ENCODE measurements around the gene PACC1.

PACC1 gene

DNA sequence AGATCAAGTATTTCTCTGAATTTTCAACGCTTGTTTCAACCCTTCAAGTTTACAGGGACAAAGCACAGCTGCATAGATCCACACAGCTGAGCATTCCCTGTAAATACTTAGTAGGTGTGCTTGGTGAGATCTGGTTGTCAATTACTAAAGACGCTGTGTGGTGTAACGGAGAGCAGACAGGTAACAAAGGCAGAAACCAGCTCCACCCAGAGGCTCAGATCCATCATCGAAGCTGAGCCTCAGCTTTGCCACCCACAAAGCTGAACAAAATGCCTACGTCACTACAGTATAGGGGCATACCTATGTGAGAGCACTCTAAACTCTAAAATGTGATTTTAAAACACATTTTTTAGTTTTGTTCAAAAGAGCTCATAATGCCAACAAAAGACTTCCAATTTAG lies 38.7 kb downstream of the PACC1 start:
- H3K27me3 ChIP-seq, result no peaks in the 10 kb centered on the region
- no peak overlapping the region for H3K27ac ChIP-seq
- intact Hi-C loops (cut with DNase I; ENCODE audit: low total_unique reads), result no loop called here
- DNase-seq, result no peak
- H3K4me3 ChIP-seq, result no peak overlapping the region
- H3K36me3 ChIP-seq, result peaks cover 0 to 34% (median 11%) of the 10 kb centered on the region in 3 donors
- H3K9me3 ChIP-seq, result no peaks in the 10 kb centered on the region
- TF ChIP-seq, protein P1, sequence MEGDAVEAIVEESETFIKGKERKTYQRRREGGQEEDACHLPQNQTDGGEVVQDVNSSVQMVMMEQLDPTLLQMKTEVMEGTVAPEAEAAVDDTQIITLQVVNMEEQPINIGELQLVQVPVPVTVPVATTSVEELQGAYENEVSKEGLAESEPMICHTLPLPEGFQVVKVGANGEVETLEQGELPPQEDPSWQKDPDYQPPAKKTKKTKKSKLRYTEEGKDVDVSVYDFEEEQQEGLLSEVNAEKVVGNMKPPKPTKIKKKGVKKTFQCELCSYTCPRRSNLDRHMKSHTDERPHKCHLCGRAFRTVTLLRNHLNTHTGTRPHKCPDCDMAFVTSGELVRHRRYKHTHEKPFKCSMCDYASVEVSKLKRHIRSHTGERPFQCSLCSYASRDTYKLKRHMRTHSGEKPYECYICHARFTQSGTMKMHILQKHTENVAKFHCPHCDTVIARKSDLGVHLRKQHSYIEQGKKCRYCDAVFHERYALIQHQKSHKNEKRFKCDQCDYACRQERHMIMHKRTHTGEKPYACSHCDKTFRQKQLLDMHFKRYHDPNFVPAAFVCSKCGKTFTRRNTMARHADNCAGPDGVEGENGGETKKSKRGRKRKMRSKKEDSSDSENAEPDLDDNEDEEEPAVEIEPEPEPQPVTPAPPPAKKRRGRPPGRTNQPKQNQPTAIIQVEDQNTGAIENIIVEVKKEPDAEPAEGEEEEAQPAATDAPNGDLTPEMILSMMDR (IDR thresholded peaks at IDR 0.05), result no peak
- no peaks in the 10 kb centered on the region for H3K4me1 ChIP-seq

DNA sequence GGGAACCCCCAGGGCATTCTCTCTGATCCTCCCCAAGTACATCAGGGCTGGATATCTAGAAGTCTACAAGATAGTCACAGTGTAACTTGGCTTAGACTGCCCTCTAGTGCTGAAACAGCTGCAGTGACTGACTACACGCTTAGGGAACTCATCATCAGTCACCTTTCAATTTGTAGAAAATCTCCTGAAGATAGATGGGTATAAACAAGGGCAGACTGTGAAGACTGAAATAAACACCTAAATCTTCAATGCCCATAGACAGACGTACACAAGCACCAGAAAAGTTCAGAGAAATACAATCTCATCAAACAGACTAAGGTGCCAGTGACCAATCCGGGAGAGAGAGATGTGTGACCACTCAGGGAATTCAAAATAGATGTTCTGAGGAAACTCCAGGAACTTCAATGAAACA lies 46.6 kb downstream of the PACC1 start:
- intact Hi-C loops (cut with DNase I; ENCODE audit: low total_unique reads), result loop anchor here (5.0 kb wide), 1 partner anchor 84 kb away; no protein-coding TSS in a partner anchor
- peak in 1 of 2 donors; percentile 44 for DNase-seq
- H3K36me3 ChIP-seq, result peaks cover 0 to 10% (median 8%) of the 10 kb centered on the region in 3 donors
- peaks cover 0 to 14% (median 0%) of the 10 kb centered on the region in 4 donors for H3K4me1 ChIP-seq
- no peak overlapping the region for H3K4me3 ChIP-seq
- peak overlapping the region in 1 of 2 donors; percentile 42 for H3K27ac ChIP-seq
- no peaks in the 10 kb centered on the region for H3K9me3 ChIP-seq
- TF ChIP-seq, protein P1 (IDR thresholded peaks at IDR 0.05), result peak; percentile 82 to 89
- no peaks in the 10 kb centered on the region for H3K27me3 ChIP-seq

DNA sequence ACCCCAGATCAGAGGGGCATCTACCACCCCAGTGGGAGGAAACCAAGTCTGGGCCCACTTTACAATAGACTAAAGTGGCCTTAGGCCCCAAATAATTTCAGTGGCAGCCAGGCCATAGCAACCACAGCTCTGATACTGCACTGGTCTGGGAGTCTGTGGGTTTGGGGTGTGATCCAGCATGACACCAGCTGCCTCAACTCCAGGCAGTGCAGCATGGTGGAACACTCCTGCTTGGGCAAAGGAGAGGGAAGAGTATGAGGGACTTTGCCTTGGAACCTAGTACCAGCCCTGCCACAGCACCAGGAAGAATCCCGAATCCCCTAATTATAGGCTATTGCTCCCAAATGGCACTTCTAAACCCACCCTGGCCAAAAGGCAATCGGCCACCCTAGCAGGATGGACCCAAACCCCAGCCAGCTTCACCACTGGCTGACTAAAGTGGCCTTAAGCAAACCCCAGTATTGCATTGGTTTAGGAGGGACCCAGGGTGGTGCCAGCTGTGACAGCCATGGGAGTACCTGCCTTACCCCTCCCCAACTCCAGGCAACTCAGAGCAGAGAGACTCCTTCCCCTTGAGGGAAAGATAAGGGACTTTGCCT lies 47.1 kb downstream of the PACC1 start:
- no peak for DNase-seq
- no peak overlapping the region for H3K4me3 ChIP-seq
- no peaks in the 10 kb centered on the region for H3K27me3 ChIP-seq
- intact Hi-C loops (cut with DNase I; ENCODE audit: low total_unique reads), result loop anchor here (2.0 to 5.0 kb wide), 2 partner anchors 85 to 297 kb away; no protein-coding TSS in a partner anchor
- H3K27ac ChIP-seq, result peak overlapping the region; percentile 42 to 51
- TF ChIP-seq, protein P1 (IDR thresholded peaks at IDR 0.05), result no peak
- H3K4me1 ChIP-seq, result peaks cover 0 to 14% (median 0%) of the 10 kb centered on the region in 4 donors
- peaks cover 0 to 14% (median 8%) of the 10 kb centered on the region in 3 donors for H3K36me3 ChIP-seq
- H3K9me3 ChIP-seq, result no peaks in the 10 kb centered on the region

DNA sequence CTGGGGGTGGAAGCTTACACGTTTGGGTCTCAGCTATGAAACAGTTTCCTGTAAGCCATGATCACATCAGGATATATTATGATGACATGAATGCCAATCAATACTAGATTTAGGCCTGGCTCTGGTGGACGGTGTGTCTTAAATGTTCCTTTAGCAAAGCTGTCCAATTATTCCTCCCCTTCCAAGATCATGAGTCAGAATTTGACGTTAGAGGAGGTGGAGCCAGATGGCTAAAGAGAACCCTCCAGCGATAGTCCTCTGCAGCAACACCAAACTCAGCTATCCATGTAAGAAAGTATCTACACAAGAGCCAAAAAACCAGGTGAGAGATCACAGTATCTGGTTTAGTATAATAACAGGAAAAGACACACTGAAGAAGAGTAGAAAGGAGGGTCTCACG lies 47.8 kb downstream of the PACC1 start:
- TF ChIP-seq, protein P1 (IDR thresholded peaks at IDR 0.05), result no peak
- H3K36me3 ChIP-seq, result peaks cover 0 to 21% (median 8%) of the 10 kb centered on the region in 3 donors
- H3K27ac ChIP-seq, result peak overlapping the region; percentile 42 to 51
- H3K4me3 ChIP-seq, result no peak overlapping the region
- intact Hi-C loops (cut with DNase I; ENCODE audit: low total_unique reads), result loop anchor here (2.0 to 5.0 kb wide), 2 partner anchors 85 to 296 kb away; no protein-coding TSS in a partner anchor
- H3K4me1 ChIP-seq, result peaks cover 0 to 14% (median 0%) of the 10 kb centered on the region in 4 donors
- DNase-seq, result no peak
- no peaks in the 10 kb centered on the region for H3K9me3 ChIP-seq
- no peaks in the 10 kb centered on the region for H3K27me3 ChIP-seq

DNA sequence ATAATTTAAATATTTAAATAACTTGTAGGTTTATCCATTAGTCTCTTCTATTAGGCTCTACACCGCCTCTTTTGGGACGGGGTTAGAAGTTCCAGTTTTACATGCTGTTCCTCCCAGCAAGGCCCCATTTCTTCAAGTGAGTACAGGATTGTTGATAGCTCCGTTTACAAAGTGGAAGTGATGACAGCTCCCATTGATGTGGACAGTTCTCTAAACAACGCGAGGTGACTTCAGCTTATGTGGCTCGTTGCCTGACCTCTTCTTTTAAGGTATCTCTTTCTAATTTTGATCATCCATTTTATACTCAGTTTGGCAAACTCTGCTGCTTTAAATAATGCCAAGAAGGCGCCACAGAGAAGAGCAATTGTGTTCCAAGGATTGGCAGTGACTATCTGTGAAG lies 49.7 kb downstream of the PACC1 start:
- TF ChIP-seq, protein P1 (IDR thresholded peaks at IDR 0.05), result no peak
- Histone ChIP-seq H3K9me3 (no peaks in the 10 kb centered on the region), H3K27me3 (no peaks in the 10 kb centered on the region), H3K4me1 (peaks cover 0 to 14% (median 0%) of the 10 kb centered on the region in 4 donors), H3K36me3 (peaks cover 8 to 40% (median 13%) of the 10 kb centered on the region in 3 donors), H3K4me3 (no peak overlapping the region), H3K27ac (no peak overlapping the region)
- intact Hi-C loops (cut with DNase I; ENCODE audit: low total_unique reads), result loop anchor here (5.0 kb wide), 1 partner anchor 87 kb away; no protein-coding TSS in a partner anchor
- DNase-seq, result no peak

All from tibial artery (tissue), 4 donors.